C4-2B (cell line): Measurements from ENCODE around the gene ESYT1.

ENCODE experiments used
- ZFX ChIP-seq: fragments of 450-650 bp; IDR thresholded peaks from 2 replicates; pipeline ENCODE4 v1.6.1; 2017
- TF ChIP-seq, protein P1 (sequence below): fragments of 450-650 bp; conservative IDR thresholded peaks from 2 replicates; pipeline ENCODE4 v1.5.1; 2017; ENCODE audit warnings: mild to moderate bottlenecking

DNA sequence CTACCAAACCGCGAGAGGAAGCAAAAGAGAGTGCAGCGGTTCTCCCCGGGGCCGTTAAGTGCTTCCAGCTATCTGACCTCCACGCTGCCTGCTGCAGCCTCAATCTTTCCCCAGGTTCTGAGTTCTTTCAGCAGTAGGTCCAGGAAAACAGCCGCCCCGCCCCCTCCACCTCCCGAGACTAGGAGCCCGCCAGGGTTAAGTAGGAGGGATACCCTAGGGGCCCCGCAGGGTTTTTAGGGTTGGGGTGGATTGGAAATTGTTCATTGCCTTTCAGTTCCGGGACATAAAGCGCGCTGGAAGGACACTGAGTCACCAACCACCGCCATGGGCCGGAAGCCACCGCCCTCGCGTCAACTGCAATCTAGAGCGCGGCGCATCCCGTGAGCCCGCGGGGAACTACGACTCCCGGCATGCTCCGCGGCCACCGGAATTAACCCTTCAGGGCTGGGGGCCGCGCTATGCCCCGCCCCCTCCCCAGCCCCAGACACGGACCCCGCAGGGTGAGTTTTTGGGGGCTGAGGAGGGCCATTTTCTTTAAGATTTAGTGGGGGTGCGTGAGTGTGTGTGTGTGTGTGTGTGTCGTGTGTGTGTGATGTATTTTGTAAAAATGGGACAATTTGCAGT lies 24.2 kb downstream of the ESYT1 start, which contains the start of gene MYL6B:
- TF ChIP-seq, protein P1, sequence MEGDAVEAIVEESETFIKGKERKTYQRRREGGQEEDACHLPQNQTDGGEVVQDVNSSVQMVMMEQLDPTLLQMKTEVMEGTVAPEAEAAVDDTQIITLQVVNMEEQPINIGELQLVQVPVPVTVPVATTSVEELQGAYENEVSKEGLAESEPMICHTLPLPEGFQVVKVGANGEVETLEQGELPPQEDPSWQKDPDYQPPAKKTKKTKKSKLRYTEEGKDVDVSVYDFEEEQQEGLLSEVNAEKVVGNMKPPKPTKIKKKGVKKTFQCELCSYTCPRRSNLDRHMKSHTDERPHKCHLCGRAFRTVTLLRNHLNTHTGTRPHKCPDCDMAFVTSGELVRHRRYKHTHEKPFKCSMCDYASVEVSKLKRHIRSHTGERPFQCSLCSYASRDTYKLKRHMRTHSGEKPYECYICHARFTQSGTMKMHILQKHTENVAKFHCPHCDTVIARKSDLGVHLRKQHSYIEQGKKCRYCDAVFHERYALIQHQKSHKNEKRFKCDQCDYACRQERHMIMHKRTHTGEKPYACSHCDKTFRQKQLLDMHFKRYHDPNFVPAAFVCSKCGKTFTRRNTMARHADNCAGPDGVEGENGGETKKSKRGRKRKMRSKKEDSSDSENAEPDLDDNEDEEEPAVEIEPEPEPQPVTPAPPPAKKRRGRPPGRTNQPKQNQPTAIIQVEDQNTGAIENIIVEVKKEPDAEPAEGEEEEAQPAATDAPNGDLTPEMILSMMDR, result no peak
- no peak for TF ChIP-seq ZFX
